HG02610 (cell line): ENCODE measurements around the gene RPP21.

Experiments used
- ATAC-seq: cut with Tn5 transposase; IDR thresholded peaks from one replicate; pipeline ENCODE4 v1.9.1; 2021; ENCODE audit warnings: mild to moderate bottlenecking, moderate library complexity; ENCODE audit not compliant: unreplicated experiment

RPP21 gene

GRCh38 chr6:30328397-30328796, 16.6 kb upstream of the RPP21 start:
- no peak for ATAC-seq

DNA sequence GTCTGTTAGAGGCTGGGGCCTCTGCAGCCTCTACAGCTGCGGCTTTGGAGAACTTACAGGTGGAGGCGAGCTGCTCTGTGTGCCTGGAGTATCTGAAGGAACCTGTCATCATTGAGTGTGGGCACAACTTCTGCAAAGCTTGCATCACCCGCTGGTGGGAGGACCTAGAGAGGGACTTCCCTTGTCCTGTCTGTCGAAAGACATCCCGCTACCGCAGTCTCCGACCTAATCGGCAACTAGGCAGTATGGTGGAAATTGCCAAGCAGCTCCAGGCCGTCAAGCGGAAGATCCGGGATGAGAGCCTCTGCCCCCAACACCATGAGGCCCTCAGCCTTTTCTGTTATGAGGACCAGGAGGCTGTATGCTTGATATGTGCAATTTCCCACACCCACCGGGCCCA, 15.6 kb upstream of the RPP21 start:
- no peak for ATAC-seq

DNA sequence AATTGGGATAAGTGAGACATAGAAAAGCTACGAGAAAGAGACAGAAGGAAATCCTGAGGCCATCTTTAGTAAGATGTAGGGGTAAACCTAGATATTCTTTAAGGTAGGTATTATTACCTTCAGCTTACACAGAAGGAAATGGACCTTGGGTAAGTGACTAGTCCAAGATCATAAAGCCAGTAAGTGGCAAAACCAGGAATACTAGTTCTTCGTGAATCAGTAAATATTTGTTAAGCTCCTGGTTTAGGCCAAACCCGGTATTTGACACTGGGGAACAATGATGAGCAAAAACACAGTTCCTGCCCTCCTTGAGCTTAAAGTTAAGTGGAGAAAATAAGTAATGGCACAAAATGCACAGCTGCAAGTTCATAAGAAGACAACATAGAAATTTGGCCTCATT, 13.0 kb upstream of the RPP21 start:
- ATAC-seq: no peak

GRCh38 chr6:30334075-30334783, 10.7 kb upstream of the RPP21 start:
- ATAC-seq: no peak

GRCh38 chr6:30340589-30341054, 4.3 kb upstream of the RPP21 start:
- no peak for ATAC-seq

DNA sequence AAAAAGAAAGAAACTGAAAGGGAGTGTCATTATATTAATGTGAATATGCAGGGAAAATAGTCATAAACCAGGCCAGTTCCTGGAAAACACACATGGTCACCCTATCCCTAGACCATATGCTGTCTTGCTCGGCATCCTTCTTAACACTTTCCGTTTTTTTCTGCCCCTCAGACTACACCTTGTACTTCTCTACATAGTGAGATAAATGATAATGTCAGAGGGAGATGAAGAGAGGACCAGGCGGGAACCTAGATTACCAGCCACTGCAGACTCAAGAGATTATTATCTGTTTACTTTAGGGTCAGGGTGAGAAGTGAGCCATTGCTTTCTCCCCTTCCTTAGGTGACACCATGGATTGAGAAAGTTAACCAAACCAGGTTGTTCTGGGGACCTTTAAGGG, 3.7 kb upstream of the RPP21 start:
- no peak for ATAC-seq

DNA sequence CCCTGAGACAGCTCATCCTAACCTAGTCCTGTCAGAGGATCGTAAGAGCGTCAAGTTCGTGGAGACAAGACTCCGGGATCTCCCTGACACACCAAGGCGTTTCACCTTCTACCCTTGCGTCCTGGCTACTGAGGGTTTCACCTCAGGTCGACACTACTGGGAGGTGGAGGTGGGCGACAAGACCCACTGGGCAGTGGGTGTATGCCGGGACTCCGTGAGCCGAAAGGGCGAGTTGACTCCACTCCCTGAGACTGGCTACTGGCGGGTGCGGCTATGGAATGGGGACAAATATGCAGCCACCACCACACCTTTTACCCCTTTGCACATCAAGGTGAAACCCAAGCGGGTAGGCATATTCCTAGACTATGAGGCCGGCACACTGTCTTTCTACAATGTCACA, 3.2 kb upstream of the RPP21 start:
- ATAC-seq: no peak

DNA sequence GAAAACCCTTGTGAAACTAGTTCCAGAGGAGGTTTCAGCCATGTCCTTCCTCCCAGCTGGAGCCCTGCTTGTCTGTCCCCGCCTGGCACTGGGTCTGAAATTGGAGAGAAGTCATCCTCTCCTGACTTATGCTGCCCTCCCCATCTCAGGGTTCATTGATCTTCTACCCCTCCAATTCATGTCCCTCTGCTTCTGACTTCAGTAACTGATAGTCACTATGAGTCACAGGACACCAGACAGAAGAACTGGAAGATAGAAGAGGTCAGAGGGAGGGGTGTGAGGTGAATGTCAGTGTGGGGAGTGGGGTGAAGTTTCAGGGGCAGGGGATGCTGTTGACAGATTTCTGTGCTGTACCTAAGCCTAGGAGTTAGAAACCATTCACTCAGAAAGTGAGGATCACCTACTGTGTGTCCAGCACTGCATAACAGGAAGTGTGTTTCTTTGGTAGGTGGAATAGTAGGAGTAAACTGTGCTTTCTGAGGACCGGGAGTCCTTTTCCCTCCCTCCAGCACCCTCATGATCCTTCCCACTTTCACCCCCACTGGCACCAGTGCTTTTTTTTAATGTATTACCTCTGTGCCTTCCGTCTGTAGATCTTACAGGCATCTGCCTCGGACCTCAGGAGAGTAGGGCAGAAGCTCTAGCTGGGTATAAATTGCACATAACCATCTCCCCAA, 627 bp upstream of the RPP21 start:
- ATAC-seq: no peak

DNA sequence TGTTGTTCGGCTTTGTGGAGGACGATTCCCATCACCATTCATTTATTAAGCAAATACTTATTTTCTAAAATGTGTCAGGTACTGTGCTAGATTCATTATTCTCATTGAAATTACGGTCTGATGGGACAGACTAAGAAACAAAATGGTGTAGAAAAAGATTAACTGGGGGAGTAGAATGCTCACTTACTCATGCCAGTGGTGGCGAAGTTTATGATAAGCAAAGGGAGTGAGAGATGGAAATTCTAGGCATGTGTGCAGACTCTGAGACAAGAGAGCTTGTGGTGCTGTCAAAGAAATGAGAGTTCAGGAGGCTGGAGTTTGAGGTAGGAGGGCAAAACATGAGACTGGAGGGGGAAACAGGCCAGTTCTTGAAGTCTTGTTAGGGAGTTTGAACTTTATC, 896 bp downstream of the RPP21 start:
- ATAC-seq: no peak

GRCh38 chr6:30348957-30349356, 4.0 kb downstream of the RPP21 start:
- ATAC-seq: no peak

GRCh38 chr6:30349421-30350177, 4.6 kb downstream of the RPP21 start:
- no peak for ATAC-seq

GRCh38 chr6:30350524-30350923, 5.6 kb downstream of the RPP21 start:
- ATAC-seq: no peak

GRCh38 chr6:30352550-30352949, 7.6 kb downstream of the RPP21 start:
- ATAC-seq: no peak

GRCh38 chr6:30355281-30355680, 10.3 kb downstream of the RPP21 start:
- no peak for ATAC-seq

GRCh38 chr6:30356536-30356935, 11.6 kb downstream of the RPP21 start:
- ATAC-seq: no peak

GRCh38 chr6:30357678-30358540, 13.0 kb downstream of the RPP21 start:
- ATAC-seq: no peak

DNA sequence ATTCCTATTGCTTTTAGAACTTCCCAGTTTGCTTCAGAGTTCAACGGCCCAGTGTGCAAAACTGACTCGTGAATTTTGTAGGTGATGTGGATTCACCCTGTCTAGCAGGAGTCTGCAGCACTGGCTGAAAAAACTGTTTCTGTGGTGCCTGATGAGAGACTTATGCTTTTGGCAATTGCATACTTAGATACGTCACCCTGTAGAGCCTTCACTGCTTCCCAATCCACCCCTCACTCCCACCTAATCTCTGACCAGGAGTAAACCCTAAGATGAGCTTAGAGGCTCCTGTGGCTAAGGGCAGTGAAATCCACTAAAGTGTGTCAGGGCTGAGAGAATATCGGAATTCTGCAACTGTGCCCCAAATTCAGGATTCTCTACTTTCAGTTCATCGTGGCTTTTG, 14.3 kb downstream of the RPP21 start:
- no peak for ATAC-seq

GRCh38 chr6:30360139-30360538, 15.2 kb downstream of the RPP21 start:
- ATAC-seq: no peak

- no peak for ATAC-seq
These were observed 16.7 kb downstream of the RPP21 start for GRCh38 chr6:30361661-30362060.

- no peak for ATAC-seq
These were observed 18.5 kb downstream of the RPP21 start for GRCh38 chr6:30363459-30363858.

DNA sequence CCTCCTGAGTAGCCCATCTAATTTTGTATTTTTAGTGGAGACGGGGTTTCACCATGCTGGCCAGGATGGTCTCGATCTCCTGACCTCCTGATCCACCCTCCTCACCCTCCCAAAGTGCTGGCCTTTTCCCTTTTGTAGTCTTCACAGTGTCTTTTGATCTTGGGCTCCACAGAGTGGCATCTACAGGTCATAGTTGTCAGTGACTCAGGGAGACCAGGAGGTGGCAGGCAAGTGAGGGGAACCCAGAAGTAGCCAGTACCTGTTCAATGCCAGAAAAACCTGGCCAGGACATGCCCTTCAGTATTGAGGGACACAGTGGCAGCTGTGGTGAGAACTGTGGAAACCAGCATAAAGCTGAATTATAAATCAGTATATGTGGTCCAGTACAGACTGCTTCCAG, 19.6 kb downstream of the RPP21 start:
- ATAC-seq: no peak
